DOHH2 (cell line): ENCODE data around the gene DOCK4.

Experiments
- EZH2phosphoT487 ChIP-seq: fragments of 200-600 bp; sonication (generic); IDR thresholded peaks from 2 replicates; pipeline ENCODE4 v1.6.1; 2017; ENCODE audit warnings: borderline replicate concordance, mild to moderate bottlenecking, antibody characterized with exemption, low read length, moderate library complexity, mixed read lengths
- TF ChIP-seq, protein P1 (sequence below): fragments of 200-600 bp; sonication (generic); IDR thresholded peaks from one replicate; pipeline ENCODE4 v1.5.1; 2014; ENCODE audit warnings: antibody characterized with exemption, mild to moderate bottlenecking, low read depth, low read length; ENCODE audit not compliant: poor library complexity, severe bottlenecking

DNA sequence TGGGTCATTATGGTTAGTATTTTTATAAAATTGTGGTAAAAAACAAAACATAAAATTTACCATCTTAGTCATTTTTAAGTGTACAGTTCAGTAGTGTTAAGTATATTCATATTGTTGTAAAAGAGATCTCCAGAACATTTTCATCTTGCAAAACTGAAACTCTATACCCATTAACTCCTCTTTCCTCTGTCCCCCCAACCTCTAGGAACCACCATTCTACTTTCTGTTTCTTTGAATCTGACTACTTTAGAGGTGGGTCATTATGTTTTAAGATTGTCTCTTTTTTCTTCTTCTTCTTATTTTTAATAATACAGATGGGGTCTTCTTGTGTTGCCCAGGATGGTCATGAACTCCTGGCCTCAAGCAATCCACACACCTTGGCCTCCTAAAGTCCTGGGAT is 84.1 kb downstream of the DOCK4 start:
- TF ChIP-seq, protein P1, sequence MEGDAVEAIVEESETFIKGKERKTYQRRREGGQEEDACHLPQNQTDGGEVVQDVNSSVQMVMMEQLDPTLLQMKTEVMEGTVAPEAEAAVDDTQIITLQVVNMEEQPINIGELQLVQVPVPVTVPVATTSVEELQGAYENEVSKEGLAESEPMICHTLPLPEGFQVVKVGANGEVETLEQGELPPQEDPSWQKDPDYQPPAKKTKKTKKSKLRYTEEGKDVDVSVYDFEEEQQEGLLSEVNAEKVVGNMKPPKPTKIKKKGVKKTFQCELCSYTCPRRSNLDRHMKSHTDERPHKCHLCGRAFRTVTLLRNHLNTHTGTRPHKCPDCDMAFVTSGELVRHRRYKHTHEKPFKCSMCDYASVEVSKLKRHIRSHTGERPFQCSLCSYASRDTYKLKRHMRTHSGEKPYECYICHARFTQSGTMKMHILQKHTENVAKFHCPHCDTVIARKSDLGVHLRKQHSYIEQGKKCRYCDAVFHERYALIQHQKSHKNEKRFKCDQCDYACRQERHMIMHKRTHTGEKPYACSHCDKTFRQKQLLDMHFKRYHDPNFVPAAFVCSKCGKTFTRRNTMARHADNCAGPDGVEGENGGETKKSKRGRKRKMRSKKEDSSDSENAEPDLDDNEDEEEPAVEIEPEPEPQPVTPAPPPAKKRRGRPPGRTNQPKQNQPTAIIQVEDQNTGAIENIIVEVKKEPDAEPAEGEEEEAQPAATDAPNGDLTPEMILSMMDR: no peak
- no peak for TF ChIP-seq EZH2phosphoT487
